NCI-H2196 treated with DMSO at 0.1 percent for 48 hours (cell line): ENCODE data around the gene IL3.

ENCODE experiments used
- DNase-seq: peaks from one replicate; lab custom pipeline; 2025; ENCODE audit not compliant: unreplicated experiment; lab: John Stamatoyannopoulos, UW

IL3 gene

DNA sequence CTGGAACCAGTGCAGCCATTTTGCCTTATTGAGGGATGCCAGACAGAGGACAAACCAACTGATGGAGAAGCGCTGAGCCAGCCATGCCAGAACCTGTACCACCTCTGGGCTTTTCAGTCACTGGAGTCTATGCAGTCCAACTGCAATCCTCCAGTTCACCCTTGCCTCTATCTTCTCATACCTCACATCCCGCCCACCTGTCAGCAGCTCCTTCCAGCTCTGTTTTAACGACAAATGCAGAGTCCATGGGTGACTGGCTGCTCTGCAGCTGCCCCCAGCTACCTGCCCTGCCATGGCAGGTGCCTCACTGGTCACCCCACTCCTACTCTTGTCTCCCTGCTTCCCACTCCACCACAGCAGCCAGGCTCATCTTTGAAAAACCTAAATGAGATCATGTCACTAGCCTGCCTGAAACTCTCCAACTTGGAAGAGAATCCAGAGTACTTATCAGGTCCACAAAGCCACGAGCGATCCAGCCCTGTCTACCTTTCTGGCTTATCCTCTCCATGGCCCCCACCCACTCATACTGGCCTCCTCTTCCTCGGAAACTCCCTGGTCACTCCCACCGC, 35.0 kb upstream of the IL3 start:
- no peak for DNase-seq

DNA sequence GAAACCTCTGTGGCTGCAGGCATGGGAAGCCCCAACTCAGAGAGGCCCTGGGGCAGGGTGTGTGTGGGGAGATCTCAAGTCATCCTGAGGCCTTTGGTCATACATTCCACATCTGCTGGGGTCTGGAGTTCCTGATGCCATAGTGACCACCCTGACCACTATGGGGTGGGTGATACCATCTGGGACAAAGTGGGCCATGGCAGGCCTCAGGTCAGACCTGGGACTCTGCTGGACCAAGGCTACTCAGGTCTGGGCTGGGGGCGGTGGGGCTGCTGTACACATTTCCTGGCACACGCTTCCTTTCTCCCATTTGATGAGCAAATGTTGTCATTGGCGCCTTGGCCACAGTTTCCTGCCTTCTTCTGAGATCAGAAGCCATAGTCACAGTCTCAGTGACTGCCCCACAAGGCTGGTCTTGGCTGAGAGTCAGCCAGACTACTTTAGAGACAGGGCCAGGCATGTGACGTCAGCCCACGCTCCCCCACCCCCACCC, 33.9 kb upstream of the IL3 start:
- DNase-seq, result no peak

DNA sequence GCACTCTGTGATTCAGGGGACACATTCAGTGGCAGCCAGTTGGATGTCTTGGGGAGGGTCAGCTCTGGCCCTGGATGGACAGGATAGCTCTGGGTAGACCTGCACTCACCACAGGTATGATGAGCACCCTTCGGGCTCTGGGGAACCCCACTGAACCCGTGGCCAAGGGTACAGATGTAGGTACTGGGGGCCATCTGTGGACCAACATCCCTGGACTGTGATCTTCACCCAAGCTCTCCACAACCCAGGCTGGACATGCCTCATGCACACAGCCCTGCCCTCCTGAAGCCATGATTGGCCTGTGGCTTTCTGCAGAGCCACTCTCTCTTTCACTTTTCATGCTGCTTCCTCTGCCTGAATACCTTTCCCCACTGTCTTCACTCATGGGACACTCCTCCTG, 33.4 kb upstream of the IL3 start:
- DNase-seq, result no peak

DNA sequence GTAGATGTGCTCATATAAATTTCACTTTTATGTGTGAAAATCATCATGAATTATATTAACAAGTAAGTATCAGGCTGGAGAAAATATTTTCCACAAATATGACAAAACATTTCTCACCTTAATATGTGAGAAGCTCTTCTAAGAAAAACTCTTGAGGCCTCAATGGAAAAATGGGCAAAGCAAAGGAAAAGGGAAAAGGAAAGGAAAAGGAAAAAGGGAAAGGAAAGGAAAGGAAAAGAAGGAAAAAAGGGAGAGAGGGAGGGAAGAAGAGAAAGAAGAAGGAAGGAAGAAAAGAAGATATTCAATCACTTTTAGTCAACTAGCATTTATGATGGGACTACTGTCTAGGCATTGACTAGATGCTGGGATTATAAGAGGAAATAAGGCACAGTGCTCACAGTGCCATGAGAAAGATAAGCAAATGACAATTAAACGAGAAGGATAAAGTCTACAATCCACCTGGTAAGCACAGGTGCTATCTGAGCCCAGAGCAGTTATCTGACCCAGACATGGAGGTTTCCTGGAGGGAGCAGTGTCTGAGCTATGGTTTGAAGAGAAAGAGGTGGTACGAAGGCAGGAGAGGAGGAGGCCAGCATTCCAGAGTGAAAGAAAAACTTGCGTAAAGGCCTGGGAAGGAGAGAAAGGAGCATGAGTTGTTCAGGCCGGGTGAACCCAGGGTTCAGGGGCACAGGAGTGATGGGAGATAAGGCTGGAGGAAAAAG, 30.7 kb upstream of the IL3 start:
- DNase-seq, result no peak

DNA sequence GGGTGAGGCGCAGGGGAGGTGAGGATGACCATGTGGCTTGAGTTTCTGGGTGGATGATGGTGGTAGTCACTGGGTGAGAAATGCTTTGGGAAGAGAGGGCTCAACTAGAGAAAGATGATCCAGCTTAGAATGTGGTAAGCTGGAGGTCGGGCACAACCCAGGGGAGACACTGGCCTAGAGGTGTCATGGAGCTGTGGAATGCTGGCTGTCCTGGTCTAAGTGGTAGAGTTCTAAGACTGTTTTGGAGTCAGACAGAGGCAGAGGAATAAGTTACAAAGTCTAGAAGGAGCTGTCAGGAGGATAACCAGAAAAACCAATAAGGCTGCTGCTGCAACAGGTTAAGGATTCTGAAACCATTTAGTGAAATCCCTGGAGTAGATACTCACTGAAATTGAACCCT, 29.8 kb upstream of the IL3 start:
- DNase-seq, result no peak

DNA sequence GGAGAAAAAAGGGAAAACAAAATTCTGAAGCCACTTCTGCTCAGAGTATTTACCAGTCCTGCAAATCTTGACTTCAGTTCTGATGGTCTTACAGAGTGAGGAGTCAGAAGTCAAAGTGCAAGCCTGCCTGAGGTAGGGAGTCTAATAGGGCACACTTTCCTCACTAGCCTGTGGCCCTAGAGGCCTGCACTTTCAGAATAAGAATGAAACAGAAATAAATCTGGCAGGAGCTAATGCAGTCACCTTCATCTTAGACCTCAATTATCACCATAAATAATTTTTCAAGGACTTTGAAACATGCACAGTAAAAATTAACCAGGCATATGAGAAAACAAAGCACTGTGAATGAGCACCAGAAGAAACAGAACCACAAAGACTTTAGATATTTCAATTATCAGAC, 28.3 kb upstream of the IL3 start:
- DNase-seq, result no peak

DNA sequence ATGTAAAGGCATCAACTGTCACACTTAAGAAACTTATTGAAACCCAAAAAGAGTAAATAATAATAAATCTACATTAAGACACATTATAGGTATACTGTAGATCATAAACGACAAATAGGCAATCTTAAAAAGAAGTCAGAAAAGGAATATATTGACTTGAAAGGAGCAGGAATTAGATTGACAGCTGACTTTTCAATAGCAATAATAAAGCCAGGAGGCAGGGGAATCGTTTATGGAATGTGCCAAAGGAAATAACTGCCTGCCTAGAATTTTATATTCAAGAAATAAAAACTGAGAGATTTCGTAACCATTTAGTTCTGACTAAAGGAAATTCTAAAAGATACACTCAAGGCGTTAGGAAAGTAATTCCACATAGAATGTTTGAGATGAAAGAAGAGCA, 27.3 kb upstream of the IL3 start:
- no peak for DNase-seq

DNA sequence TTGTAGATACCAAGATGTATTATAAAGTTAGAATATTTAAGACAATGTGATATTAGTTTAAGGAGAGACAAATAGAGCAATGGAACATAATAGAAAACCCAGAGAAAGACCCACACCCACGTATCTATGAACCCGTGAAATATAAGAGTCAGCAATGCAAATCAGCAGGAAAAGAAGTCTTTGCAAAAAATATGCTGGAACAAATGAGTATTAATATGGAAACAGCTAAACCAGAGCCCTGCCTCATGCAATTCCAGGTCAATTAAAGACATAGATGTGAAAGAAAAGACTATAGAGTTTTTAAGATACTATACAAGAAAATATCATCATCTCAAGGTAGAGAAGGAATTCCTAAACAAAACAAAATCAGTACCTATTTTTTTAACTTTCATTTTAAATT, 23.1 kb upstream of the IL3 start:
- DNase-seq, result no peak

DNA sequence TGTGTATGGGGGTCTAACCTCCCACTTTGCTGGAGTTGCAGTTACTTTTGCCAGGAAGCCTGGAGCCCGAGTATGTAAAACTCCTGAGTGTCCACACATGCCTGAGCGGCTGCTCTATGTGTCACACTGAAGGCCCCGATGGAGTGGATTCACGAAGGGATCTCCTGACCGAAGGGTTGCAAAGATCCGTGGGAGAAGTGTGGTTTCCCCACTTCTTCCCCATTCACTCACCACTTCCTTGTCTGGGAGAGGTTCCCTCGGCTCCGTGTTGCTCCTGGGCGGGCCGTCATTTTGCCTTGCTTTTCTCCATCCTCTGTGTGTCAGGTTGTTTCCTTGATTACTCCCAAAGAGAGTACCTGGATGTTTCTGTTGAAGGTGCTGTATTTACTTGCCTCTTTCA, 16.2 kb upstream of the IL3 start:
- DNase-seq, result no peak

DNA sequence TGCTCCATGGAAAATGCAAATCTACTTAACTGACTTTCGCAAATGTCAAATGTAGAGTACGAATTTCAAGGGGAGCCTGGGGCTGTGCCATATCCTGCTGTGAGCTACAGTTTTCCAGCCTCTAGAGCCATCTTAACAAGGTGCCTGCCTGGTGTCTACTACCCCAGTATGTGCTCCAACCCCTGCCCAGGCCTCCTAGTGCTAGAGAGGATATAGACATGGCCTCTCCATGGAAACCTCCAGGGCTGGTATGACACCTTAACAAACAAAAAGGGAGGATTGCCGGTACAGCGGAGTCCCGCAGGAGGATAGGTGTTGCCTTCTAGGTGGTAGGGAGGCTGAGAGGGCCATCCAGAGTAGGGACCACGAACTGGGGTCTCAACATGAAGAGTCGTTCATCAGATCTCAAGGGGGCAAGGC, 13.6 kb upstream of the IL3 start:
- no peak for DNase-seq

DNA sequence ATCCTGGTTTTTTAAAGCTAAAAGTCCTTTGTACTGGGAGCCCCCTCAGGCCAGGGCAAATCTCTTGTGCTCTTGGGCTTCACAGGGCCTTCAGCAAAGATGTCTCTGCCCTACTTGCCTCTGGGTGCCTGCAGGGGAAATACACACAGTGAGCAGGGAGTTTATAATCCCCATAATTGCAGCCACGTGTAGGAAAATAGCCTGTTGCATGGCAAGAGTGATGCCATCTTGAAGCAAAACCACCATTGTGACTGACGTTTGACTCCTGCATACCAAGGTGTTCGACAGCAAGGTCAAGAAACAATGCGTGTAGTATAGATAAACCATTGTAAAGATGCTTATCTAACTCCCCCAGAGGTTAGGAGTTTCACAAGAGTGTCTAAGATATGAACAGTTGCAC, 11.4 kb upstream of the IL3 start:
- DNase-seq, result no peak

DNA sequence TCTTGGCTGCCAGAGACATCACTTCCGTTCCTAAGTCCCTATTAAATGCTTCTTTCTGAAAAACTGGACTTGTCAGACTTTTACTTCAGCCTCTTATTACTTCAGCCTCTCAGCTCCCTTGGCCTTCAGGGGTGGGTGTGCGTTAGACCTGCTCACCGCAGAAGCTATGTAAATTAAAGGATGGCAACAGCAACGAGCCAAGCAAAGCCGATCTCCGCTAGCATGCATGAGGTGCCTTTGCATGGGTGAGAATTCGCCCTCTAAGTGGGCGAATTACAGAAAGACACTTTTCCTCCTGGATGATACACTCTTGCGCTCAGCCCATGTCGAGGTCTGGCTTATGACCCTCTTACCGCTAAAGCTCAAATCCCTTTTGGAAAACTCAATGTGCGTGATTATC, 10.9 kb upstream of the IL3 start:
- no peak for DNase-seq

DNA sequence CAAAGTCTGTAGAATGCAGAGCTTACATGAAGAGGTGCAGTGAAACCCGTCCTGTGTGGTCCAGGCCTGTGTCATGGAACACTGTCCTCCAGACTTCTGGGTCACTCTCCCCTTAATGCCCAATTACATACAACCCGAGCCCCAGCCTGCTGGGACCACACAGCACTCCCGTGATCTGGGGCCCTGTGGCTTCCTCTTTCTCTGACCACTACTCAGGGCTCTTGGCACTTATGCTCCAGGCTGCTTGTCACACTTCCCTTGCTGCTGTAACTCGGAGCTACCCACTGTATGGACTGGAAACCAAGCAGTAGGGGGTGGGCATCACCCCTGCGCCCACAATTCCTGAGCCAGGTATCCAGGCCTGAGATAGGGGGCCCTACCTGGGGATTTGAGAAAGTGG, 10.3 kb upstream of the IL3 start:
- no peak for DNase-seq

DNA sequence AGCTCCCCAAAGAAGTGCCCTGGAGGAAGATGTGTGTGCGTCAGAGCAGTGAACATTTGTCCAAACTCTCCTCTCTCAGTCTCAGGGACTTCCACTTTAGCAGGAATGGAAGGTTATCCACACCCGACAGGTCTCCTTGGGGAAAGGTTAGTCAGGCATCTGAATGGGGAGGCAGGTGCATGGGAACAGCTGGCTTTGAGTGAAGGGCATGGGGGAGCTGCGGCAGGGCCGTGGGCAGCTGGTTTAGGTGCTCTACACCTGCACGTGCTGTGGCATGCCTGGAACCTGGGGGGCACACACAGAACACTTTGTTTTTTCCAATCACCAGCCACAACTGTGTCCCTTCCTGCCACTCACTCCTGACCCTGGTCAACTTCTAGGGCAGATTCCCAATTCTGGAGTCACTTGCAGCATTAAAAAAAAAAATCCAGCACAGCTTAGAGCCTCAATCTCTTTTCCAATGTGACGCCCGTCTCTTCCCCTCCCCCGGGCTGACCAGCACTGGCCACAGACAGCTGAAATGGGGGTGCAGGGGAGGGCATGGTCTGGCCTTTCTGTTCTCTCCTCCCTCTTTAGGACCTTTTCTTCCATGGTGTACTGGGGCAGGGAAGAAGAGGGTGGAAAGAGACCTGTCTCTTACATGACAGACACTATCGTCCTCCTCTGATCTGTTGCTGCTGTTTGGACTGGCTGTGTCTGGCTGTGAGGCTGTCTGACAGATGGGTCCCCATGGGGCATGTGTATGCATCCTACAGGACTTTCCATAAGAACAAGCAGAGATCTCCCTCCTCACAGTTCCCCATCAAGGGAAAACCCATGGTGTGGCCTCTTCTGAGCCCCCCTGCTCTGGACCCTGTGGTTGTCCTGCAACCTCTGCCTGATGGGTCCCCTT, 9.5 kb upstream of the IL3 start:
- DNase-seq, result no peak

DNA sequence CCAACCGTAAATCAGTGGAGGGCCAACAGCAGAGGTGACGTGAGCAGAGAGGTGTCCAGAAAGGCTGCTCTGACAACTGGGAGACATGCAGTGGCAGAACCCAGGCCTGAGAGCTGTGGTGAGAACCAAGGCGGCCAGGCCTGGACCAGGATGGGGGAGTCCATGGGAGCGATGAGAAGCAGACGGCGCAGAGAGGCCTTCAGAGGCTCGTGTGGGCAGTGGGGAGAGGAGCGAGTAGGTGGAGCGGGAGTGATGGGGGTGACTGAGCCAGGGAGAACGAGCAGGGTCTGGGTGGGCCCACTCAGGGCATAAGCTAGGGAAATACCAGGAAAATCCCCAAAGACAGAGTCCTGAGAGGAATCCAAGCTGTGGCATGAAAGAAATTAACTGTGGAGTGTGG, 7.9 kb upstream of the IL3 start:
- DNase-seq, result no peak

DNA sequence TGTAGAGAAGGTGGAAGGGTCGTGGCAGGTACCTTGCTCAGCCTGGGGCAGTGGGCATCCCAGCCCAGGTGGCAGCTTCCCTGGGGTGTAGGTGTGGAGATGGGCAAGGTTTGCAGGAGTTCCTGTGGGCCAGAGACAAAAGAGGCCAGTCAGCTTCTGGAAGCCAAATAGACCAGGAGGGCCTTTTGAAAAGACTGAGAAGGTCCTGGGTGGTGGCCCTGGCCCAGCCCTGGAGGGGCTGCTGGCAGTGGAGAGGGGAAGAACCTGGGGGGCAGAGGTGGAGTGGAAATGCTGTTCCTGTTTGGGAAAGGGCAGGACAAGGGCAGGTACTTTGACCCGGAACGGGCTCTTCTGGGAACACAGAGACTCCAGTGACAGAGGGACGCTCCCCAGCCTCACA, 7.0 kb upstream of the IL3 start:
- no peak for DNase-seq

DNA sequence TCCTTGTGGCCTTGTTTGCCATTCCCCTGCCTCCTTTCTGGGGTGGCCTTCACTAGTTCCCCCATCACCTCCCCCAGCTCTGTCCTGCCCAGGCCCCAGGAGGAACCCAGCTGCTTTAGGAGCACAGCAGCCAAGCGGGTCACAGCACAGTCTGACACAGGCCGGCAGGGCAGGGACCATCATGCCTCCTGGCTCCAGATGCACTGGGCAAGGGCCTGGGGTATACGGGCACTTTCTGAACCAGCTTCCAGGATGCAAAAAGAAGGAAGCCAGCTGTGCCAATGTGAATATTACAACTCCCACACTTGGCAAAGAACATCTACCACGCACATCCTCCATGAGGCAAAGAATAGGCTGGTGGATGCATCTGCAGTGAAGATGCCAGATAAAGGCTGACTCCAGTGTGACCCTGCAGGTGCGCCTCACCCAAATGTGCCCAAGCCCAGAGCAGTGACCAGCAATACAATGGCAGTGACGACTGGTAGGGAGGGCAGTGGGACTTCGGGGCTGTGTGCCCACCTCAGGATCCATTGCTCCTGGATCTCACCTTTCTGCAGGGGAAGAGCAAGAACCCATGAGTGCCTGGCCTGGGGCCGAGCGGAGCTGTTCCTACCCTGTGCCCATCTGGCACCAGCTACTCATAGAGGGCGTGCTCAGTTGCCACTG, 6.3 kb upstream of the IL3 start:
- no peak for DNase-seq

DNA sequence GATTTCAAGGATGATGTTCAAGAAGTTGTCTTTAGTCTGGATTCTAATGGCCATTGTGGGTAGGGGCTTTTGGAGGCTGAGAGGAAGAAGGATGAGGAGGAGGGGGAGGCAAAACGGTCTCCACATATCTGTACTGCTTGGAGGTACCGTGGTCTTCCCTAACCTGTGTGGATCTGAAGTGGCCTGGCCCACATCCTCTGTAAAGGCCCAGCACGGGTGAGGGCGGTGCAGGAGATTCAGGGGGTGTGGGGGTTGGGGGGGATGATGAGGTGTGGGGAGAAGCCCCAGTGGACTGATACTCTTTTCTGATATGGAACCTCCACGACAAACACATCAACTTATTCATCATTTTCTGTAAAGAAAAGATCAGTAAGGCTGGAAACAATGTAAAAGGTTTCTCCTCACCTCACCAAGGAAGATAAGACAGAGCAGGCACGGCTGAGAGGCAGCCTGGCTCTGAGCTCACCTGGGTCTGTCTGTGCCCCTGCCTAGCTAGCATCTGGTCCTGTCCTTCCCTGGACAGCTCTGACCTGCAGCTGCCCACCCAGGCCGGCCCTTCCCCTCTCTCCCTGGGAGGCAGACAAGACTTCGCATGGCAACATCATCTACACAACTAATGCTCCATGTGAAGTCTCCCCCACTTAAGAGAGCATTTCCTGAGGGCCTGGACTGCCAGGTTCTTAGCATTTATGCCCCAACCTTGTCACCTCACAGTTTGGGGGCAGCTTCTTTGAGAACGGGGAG, 5.6 kb upstream of the IL3 start:
- DNase-seq, result no peak

DNA sequence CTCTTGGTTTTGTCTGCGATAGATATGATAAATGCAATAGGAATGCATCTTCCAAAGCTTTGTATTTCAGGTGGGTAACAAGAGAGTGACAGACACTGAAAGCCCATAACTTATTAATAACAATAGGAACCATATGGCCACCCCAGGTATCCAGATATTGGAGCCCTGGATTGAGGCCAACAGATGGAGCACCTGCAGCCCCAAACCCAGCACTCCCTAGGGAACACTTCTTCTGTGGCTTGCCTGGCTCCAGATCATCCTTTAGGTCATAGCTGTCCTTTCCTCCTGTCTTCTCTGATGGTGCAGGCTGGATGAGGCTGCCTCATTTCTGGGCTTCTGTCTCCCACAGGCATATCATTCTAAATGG, 5.0 kb upstream of the IL3 start:
- no peak for DNase-seq

DNA sequence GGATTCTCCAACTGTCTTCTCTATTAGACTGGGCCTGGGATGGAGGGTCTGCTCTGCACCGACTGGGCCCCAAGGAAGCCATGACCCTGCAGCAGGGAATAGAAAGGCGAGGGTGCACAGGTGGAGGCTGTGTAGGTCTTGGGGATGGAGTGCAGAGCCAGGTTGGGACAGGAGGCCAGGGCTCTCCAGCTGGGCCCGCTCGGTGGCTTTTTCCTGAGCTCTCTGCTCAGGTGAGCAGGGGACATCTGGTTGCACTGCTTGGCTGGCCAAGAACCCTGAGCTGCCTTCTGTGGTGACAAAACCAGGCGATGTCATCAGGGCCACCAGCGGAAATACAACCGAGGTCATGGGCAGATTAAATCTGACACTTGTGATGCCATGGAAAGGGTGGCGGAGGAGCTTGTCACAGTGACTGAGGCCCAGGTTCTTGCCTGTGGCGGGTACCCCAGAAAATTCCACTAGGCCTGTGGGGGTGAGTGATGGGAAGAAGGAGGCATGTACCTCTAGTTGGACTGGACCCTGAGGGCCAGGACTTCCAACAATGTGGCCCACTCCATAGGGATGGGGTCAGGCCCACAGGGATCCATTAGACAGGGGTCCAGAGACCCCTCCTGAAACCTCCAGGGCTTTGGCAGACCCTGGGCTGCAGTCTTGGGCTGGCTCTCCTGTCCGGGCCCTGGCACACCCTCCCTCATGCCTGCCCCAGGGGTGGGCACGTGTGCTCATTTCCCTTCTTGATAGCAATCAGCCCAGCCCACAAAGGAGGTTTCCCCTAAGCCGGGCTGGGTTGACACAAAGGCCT, 4.4 kb upstream of the IL3 start:
- DNase-seq, result no peak
